ENCODE measurements around the gene RMND1.
A peak's percentile ranks its signal among the peaks of the same experiment; 100 is the strongest.
"Not testable (repeated sequence)": the region's sequence is repeated elsewhere in the genome, so short reads cannot be mapped to it uniquely, and the experiment has no call there.

The RMND1 gene

DNA sequence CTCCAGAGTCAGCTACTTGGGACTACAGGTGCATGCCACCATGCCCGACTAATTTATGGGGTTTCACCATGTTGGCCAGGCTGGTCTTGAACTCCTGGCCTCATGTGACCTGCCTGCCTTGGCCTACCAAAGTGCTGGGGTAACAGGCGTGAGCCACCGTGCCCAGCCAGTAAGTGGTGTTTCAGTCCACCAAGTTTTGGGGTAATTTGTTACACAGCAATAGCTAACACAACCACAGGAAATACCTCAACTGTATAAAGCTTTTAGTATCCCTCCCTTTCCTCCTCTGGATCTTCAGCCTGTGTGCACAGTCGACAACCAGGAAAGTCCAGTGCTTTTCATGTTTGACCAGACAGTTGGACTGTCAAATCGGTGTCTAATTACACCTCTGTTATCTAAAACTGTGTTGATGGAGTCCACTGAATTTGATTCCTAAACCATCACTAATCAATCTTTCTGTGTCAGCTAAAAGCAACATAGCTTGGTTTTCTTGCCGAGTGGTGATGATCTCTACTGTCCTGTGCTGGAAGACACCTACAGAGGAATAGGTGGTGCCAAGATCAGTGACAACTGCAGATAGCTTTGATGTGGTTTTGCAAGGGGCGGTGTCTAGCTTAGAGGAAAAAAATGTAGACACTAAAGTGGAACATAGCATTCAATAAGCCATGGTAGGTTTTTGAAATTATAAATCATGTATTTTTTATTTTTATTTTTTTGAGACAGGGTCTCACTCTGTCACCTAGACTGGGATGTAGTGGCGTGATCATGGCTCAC lies 38.4 kb downstream of the RMND1 start:
- DNase-seq: no peak

DNA sequence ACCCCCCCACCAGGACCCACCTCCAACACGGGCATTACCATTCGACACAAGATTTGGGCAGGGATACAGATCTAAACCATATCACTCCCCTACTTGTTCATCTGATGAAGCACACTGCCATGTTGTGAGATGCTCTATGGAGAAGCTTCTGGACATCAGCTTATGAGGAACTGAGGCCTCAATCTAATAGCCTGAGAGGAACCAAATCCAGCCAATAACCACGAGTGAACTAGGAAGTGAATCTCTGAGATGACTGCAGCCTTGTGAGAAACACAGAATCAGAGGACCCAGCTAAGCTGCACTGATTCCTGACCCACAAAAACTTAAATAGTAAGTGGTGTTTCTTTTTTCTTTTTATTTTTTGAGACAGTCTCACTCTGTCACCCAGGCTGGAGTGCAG lies 39.0 kb downstream of the RMND1 start:
- no peak for DNase-seq

DNA sequence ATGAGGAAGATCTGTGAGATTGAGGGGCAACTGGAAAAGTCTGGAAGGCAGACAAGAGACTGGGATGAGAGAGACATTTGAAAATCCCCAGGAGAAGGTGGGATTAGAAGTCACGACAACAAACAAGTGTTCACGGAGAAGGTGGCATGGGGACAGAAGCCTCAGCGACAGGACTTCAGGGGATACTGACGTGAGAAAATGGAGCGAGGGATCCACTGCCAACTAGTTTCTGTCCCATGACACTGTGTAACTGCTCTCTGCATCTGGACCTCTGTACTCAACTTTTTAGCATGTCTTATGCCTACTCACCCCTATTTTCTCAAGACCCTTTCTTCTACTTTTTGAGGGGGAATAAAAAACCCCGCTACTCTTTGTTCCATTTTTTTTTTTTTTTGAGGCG lies 42.2 kb downstream of the RMND1 start:
- DNase-seq: no peak

DNA sequence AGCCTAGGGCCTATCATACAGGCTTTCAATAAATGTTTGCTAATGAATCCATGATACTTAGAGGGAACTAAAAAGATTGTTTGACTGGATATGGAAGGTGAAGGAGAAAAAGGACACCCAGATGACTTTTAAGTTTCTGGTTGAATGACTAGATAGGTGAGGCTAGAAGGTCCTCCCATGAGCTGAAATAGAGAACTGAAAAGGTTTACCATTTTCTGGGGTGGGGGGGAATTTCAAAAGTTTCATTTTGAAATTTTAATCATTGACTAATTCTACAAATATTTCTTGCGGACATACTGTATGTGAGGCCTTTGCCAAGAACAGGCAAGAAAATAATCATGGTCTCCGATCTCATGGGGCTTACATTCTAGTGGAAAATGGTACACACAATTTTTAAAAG lies 42.7 kb downstream of the RMND1 start:
- DNase-seq: no peak

DNA sequence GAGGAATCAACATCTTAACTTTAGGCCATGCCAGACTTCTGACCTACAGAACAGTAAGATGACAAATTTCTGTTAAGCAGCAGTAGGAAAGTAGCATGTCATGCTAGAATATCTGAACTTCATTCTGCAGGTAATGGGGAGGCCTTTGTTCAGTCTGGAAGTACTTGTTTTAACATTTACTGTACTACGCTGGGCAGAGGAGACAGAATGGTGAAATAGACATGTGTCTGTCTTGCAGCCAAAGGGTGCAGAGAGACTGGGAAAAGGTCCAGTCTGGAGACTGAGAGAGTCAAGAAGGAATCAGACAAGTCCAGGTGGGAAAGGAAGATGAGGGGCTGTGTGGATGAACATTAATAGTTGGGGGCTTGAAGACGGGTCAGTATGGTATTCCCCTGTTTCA lies 43.1 kb downstream of the RMND1 start:
- no peak for DNase-seq

DNA sequence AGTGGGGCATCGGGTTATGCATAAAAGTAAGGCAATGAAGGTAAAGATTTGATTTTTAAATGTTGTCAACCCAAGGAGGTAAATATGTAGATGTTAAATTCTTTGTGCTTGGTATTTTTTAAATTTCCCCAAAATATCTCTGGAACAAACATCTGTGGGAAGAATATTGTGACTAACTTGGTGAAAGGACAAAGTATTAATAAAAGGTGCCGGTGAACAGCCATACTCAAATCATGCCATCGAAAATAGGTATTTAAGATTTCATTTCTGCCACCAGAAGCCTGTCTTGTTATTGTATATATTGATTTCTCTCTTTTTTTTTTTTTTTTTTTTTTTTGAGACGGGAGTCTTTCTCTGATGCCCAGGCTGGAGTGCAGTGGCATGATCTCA lies 48.0 kb downstream of the RMND1 start:
- DNase-seq: no peak

DNA sequence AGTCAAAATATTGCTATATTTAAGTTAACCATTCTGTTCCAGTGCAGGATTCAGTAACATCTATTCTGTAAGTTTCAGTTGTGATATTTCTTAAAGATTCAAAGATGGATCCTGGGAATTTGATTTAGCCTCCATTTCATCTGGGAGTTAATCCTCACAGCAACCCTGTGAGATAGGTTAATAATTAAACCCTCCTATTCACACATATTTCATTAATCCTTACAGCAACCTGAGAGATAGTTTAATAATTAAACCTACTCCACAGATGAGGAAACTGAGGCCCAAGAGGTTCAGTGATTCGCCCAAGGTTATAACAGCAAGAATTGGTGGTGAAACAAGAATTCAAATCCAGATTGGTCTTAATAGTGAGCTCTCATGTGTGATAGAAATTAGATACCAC lies 49.7 kb downstream of the RMND1 start:
- DNase-seq: no peak

DNA sequence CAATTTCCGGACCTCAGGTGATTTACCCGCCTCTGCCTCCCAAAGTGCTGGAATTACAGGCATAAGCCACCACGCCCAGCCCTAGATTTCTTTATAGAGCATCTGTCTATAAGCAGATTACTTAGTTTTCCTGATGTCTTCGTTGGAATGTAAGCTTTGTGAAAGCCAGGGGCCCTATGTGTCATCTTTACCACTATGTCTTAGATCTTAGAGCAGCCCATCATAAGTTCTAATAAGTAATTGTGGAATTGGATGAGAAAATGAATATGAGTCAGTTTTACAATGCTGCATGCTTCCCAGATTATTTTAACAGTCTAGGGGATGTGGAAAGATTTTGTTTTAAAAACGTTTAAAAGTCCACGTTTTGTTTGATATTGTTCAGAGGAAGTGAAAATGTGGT lies 51.5 kb downstream of the RMND1 start:
- no peak for DNase-seq

DNA sequence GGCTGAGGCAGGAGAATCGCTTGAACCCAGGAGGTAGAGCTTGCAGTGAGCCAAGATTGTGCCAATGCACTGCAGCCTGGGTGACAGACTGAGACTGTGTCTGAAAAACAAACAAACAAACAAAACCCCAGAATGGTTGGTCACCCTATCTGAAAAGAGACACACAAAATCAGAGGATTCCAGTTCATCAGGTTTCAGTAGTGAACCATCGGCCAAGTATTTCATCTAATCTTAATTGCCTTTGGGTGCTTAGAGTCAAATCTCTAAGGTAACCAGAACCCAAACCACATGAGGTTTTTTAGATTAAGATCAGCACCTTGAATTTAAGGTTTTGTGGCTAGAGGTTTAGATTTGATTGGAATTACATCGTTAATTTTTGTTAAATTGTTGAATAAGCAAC lies 52.2 kb downstream of the RMND1 start:
- no peak for DNase-seq

DNA sequence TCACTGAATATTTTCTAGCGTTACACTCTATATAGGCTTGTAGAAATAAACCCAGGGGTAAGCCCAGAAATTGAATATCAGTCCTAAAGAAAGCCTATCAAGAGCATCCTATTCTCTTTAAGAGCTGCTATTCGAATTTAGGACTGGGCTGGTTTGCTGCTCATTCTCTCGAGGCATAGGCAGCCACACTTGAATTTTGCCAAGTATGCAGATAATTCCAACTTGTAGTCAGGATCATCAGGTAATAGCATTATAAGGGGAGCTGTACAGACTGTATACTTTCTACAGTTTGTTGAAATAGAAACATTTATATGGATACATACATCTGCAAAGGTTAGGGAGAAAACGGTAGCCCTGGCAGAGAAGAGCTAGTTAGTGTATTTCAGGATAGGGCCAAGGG lies 58.5 kb downstream of the RMND1 start:
- no peak for DNase-seq

DNA sequence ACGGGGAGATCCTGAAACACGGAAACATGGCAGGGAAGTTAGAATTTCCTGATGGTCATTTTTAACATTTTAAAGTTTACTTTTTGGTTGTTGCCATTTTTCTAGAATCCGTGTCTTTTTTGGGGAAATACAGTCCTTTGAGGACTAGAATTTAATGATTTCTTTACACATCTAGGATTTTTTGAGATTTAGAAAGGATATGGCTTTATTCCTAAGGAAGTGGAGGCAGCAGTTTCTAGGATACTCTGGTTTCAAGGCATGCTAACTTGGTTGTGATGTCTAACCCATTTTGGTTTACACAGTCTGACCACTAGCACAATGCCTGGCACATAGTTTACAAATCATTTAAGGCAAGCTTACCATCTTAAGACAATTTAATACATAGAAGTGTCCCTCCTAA lies 59.5 kb downstream of the RMND1 start:
- DNase-seq: no peak

DNA sequence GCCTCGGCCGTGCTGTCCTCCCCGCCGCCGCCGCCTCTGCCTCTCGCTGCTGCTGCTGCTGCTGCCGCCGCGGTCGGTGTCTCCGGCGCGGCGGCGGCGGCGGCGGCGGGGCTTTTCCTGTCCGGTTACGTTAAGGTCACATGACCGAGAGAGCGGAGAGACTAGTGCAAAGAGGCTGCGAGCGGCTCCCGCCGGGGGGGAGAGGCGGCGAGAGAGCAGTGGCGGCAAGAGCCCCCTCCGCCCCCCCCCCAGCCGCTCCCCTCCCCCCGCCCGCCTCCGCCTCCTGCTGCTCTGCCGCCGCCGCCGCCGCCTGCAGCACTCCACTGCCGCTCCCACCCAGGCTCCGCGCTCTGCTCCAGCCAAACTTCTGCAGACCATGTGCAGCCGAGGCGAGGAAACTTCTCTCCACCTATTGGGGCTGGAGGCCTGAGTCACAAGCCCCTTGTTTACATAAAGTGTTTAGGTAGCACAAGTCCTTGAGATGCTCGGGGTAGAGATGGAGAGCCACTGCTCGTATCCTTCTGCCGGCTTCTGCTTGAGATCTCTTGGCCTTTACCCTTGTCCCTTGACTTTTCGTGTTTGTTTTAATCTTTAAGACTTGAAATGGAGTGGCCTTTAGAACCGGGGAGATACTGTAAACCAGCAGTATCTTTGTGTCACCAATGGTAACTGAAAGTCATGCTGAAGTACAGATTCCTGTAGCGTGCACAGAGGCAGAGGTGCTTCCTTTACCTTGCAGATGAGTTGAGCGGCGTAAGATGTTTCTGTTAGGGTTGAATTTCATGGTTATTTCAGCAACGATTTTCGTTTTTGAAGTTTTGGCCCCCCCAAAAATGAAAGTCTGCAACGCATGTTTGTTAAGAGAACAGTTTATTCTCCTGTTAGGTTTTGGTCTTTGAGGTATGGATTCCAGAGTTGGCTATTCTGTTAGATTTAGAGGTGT lies 60.2 kb downstream of the RMND1 start, which contains the start of gene ZBTB2:
TSS of gene ZBTB2 (minus strand) at position 89 of the 943 bp plus-strand sequence. CDS start 17,922 bp downstream, outside the sequence.
- DNase-seq: peak; percentile 36

DNA sequence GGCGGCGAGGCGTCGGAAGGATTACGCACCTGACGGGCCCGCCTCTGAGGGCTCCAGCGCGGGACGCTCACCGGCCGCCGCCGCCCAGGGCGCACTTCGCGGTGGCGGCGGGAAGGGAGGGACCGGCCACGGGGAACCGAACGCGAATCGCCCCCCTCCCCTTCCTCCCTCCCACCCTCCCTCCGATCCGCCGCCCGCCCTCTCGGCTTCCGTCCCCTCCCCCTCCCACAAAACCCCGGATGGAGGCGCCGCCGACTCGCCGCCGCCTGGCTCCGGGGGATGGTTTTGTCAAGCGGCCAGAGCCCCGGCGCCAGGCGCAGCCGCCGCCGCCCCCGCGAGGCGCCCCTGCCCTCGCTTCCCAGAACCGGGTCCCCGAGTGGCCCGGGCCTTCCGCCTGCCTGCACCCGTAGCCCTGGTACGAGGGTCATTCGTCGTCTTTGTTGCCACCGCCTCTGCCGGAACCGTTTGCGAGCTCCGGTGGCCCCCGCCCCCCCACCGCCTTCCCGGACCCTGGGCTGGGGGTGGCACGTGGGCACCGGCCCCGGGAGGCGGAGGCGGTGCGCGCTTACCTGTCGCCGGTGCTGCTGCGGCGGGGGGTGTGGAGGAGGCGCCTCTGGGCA lies 61.0 kb downstream of the RMND1 start:
- peak; percentile 35 for DNase-seq

DNA sequence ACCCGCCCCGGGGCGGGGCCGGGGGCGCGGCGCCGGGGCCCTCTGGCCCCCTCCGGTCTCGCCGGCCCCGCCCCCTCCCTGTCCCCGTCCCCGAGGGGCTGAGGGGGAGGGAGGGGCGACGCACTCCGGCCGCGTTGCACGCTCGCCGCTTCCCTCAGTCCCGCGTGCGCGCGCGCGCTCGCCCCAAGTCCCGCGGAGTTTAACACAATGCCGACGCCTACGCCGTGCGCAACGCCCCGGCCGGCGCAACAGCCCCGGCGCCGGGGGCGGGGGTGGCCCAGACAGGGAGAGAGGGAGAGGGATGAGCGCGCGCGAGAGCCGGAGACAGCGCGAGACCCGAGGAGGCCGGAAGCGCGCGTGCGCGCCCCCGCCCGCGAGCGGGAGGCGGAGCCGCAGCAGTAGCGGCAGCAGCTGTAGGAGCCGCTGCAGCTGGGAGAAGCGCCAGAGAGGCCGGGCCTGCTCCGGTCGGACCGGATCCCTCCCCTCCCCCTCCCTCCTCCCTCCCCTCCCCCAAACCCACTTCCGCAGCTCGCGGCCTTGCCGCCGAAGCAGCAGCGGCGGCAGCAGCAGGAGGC lies 61.6 kb downstream of the RMND1 start:
- peak; percentile 87 for DNase-seq

DNA sequence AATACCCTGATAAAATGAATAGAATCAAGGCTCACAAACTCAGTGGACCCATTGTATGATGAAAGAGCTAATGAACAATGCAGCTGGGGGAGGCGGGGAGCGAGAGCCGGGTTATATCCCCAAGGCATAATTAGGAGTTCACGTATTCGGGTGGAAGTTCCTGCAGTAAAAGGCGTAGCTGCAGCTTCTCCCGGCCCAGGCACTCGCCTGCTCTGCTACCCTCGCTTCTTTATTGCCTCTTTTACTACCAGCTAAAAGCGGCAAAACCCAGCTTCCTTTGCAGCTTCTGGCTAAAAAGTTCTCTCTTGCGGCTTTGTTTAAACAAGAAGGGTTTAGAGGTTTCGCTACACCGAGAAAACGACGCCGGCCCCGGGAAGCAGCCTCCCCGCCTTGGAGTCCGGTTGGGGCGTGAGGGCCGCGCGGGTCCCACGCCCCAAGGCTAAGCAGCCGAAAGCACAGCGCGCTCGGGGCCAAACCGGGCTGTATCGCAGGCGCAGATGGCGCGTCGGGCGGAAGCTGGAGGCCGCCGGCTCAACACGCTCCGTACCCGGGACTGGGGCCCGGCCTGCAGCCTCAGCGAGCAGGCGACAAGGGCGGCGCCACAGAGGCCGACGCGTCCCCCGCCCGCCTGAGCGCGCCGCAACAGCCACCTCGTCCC lies 62.2 kb downstream of the RMND1 start:
- DNase-seq: peak; percentile 87

DNA sequence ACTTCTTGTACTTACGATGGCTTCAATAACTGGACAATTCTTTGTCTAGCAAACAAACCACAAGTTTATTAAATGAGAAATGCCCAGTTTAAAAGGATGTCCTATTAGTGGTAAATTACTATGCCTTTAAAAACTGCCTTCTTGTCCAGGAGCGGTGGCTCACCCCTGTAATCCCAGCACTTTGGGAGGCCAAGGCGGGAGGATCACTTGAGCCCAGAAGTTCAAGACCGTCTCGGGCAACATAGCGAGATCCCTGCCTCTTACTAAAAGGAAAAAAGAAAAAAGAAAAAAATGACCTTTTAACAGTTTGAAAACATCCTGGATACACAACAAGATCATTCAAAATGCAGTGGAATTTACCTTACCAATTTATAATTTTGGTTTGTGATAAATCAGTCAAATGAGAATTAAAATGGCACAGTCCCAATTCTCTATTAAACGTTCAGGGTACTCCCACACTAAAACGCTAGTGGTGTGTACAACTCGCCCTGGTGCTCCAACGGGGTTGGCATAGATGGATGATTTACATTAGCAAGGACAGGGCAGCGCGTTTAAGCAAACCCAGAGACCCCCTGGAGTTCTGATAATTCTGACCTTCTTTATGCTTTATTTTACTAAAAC lies 62.8 kb downstream of the RMND1 start:
- DNase-seq: no peak

DNA sequence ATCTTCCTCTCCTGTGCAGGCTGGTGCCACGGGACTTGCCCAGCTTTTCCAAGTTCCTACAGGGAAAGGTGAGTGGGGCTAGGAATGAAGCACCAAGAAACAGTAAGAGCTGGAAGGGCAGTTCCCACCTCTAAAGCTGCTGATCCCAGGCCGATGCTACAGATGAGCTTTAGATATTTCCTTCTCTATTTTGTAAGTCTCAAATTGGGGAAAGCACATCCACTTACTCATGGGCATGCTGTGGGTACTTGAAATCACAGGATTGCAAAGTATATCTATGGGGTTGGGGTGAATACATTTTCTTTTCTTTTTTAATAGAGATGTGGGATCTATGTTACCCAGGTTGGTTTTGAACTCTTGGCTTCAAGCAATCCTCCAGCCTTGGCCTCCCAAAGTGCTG lies 63.7 kb downstream of the RMND1 start:
- DNase-seq: no peak

DNA sequence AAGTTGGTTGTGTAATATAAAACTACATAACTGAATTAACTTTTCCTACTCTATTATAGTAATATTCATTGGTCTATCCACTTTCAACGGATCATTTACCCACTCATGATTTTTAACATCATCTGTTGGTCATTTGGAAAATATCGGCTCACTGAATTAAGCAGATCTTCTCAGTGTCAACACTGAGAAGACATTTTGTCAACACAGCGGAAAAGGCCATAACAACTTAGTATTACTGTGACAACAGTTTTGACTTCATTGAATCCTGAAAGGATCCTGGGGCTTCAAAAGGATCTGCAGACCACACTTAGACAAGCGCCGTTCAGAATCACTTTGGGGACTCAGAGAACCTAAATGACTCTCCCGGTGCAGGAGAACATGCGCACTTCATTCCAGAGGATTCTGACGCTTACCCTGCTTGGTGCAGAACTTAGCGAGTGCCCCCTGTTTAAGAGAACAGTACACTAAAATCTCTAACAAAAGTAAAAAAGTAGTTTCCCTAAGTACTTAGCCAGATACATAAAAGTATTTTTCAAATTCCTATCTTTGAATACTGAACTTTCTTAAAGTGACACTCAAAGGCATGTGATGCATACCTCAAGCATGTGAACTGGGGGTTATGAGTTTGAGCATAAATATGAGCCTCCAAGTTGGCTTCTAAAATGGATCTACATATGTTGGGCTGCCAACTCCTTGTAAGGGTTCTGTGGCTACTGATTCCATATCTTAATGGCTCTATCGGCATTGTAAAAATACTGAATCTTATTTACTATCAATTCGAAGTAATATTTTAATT lies 64.6 kb downstream of the RMND1 start:
- no peak for DNase-seq

DNA sequence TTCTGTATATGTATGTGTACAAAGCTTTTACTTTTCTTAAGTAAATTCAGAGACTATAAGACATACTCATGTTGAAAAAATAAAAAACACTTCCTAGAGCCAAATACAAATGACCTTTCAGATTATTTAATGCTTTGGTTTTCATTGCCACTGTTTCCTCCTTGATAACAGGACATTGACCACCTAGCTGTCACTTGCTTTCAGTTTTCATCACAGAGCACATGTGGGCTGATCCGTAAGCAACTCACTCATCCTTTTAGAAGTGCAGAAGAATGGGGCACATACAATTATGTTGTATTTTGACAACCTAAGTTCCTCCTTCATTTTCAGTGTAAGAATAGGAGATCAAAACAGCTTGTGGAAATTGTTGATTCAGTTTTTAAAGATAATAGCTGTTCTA lies 66.7 kb downstream of the RMND1 start:
- no peak for DNase-seq

DNA sequence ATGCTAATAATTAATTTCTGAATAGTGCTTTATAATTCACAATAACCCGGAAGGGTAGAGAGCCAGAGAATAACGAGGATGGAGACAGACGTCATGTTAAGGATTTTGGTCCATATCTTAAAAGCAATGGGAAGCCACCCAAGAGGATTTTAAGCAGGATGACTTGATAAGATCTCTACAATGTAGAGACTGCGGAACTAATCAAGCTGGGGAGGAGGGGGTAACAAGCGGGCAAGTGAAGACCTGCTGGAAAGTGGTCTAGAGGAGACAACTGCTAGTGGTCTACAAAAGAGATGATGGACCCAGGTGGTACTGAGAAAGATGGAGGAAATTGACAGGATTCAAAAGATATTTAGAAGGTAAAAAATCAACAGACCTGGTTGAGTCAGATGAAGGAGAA lies 67.8 kb downstream of the RMND1 start:
- no peak for DNase-seq

DNA sequence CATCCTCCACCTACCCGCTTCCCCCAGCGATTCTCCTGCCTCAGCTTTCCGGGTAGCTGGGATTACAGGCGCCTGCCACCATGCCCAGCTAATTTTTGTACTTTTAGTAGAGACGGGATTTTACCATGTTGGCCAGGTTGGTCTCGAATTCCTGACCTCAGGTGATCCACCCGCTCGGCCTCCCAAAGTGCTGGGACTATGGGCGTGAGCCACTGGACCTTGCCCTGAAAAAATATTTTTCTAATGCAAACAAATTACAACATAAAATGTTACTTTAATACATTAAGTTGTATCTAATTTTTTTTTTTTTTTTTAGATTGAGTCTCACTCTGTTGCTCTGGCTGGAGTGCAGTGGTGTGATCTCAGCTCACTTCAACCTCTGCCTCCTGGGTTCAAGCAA lies 69.3 kb downstream of the RMND1 start:
- not testable (repeated sequence) for DNase-seq
